HEK293T (cell line): ENCODE results near the gene RPUSD3.

Source experiments
- BHLHE40 ChIP-seq: fragments of 450-650 bp; IDR thresholded peaks from 2 replicates; pipeline ENCODE4 v1.6.1; 2016; ENCODE audit warnings: mild to moderate bottlenecking, moderate library complexity, borderline replicate concordance
- LEF1 ChIP-seq: fragments of 450-650 bp; IDR thresholded peaks from 2 replicates; pipeline ENCODE4 v1.6.1; 2017; ENCODE audit warnings: mild to moderate bottlenecking, borderline replicate concordance
- NFRKB ChIP-seq: fragments of 450-650 bp; IDR thresholded peaks from 2 replicates; pipeline ENCODE4 v1.6.1; 2016; ENCODE audit warnings: mild to moderate bottlenecking, moderate library complexity
- SP1 ChIP-seq: fragments of 450-650 bp; IDR thresholded peaks from 2 replicates; pipeline ENCODE4 v1.6.1; 2017

GRCh38 chr3:9875448-9875847 is 31.6 kb upstream of the RPUSD3 start:
- TF ChIP-seq BHLHE40 (no peak), LEF1 (no peak), NFRKB (no peak), SP1 (no peak)
